HCT116 (cell line): ENCODE data around the gene OR2Y1. TPM values are rescaled to one million over a fixed set of nuclear protein-coding genes. Genes with fewer than 3 reads are reported as not detected.

Experiments used
- ATAC-seq: fragments of 200-7000 bp; cut with Tn5 transposase; 2 replicates; pipeline ENCODE4 v1.9.1; 2020; ENCODE audit warnings: mild to moderate bottlenecking, moderate library complexity
- BruUV-seq: library from RNA; stranded (reverse); fragments of 400-500 nt; replicated peaks from 2 replicates; lab custom pipeline; 2021; lab: Mats Ljungman, UMichigan
- CTCF ChIA-PET: fragments of 300-600 bp; sonication (Branson Sonifier 250); formaldehyde crosslinking; loops from one replicate; lab custom pipeline; 2021; ENCODE audit warnings: antibody characterized with exemption; lab: Charles Lee
- POLR2A ChIA-PET: fragments of 300-600, 350-600 bp; sonication (Branson Sonifier 250); formaldehyde crosslinking; loops from one replicate; lab custom pipeline; 2021; ENCODE audit warnings: antibody characterized with exemption; lab: Charles Lee
- RAD21 ChIA-PET, 2 experiments: fragments of 300-600 bp; sonication (Branson Sonifier 250); formaldehyde crosslinking; loops; one replicate each; lab custom pipeline; 2023; ENCODE audit warnings: low total read pairs in 2 of 2; ENCODE audit not compliant: uncharacterized antibody in 2 of 2, unreplicated experiment in 2 of 2, low non-redundant PET in 1 of 2; lab: Charles Lee
- DNase-seq: peaks from one replicate; pipeline ENCODE4 v3.0.0-alpha.2; 2010; ENCODE audit warnings: low read depth, low spot score
- H2AFZ ChIP-seq: fragments of 200-600 bp; shearing (Covaris generic), sonication (generic); 2 replicates; pipeline ENCODE4 v1.6.1; 2017; ENCODE audit warnings: low read depth, mixed run types, mixed read lengths, antibody characterized with exemption, low read length; ENCODE audit not compliant: poor library complexity, severe bottlenecking
- H3K27ac ChIP-seq: 2 replicates; pipeline ENCODE4 v1.5.1; 2012; ENCODE audit warnings: low read depth, low read length
- H3K27me3 ChIP-seq: fragments of 200-600 bp; sonication (generic); 2 replicates; pipeline ENCODE4 v1.6.1; 2016; ENCODE audit warnings: mixed run types, low read length, mixed read lengths; ENCODE audit not compliant: insufficient read depth
- H3K36me3 ChIP-seq, 2 experiments: fragments of 200-500 bp in 1 of 2; fragments of 200-600 bp in 1 of 2; sonication (Bioruptor generic) in 1 of 2; sonication (generic) in 1 of 2; 2 replicates each; pipeline versions ENCODE4 v1.5.1 to v1.6.1; 2014 to 2016; ENCODE audit warnings: low read length in 2 of 2, inconsistent platforms in 1 of 2, mixed read lengths in 1 of 2, mixed run types in 1 of 2; ENCODE audit not compliant: insufficient read depth in 2 of 2, control insufficient read depth in 1 of 2
- H3K4me1 ChIP-seq, 2 experiments: fragments of 200-600 bp in 1 of 2; sonication (generic) in 1 of 2; 2 replicates each; pipeline versions ENCODE4 v1.5.1 to v1.6.1; 2012 to 2017; ENCODE audit warnings: low read length in 2 of 2, inconsistent platforms in 1 of 2, mild to moderate bottlenecking in 1 of 2, mixed read lengths in 1 of 2, mixed run types in 1 of 2, moderate library complexity in 1 of 2; ENCODE audit not compliant: insufficient read depth in 2 of 2, control insufficient read depth in 1 of 2
- H3K4me2 ChIP-seq: fragments of 200-600 bp; sonication (generic); 2 replicates; pipeline ENCODE4 v1.6.1; 2017; ENCODE audit warnings: mixed run types, low read length, mixed read lengths
- H3K4me3 ChIP-seq, 2 experiments: fragments of 200-600 bp in 1 of 2; sonication (generic) in 1 of 2; replicated peaks in 1 of 2; 2 replicates each; pipeline ENCODE4 v1.5.1; 2011 to 2016; ENCODE audit warnings: low read length in 2 of 2, control low read depth in 1 of 2, low read depth in 1 of 2, mild to moderate bottlenecking in 1 of 2, mixed read lengths in 1 of 2, mixed run types in 1 of 2
- H3K79me2 ChIP-seq: fragments of 200-600 bp; sonication (generic); 2 replicates; pipeline ENCODE4 v1.6.1; 2017; ENCODE audit warnings: mild to moderate bottlenecking, mixed run types, low read length, moderate library complexity, mixed read lengths; ENCODE audit not compliant: insufficient read depth
- H3K9ac ChIP-seq: fragments of 200-600 bp; sonication (generic); 2 replicates; pipeline ENCODE4 v1.6.1; 2016; ENCODE audit warnings: low read length, mixed read lengths
- H3K9me2 ChIP-seq: fragments of 200-600 bp; sonication (generic), shearing (Covaris generic); 2 replicates; pipeline ENCODE4 v1.6.1; 2017; ENCODE audit warnings: mixed run types, mild to moderate bottlenecking, moderate library complexity; ENCODE audit not compliant: insufficient read depth
- H3K9me3 ChIP-seq, 2 experiments: fragments of 200-500 bp in 1 of 2; fragments of 200-600 bp in 1 of 2; sonication (Bioruptor generic) in 1 of 2; sonication (generic) in 1 of 2; 2 replicates each; pipeline ENCODE4 v1.6.1; 2014 to 2017; ENCODE audit warnings: low read length in 2 of 2, mixed read lengths in 2 of 2, inconsistent platforms in 1 of 2, low read depth in 1 of 2, mild to moderate bottlenecking in 1 of 2, mixed run types in 1 of 2, moderate library complexity in 1 of 2; ENCODE audit not compliant: control insufficient read depth in 1 of 2, insufficient read depth in 1 of 2
- H4K20me1 ChIP-seq: fragments of 200-600 bp; sonication (generic), shearing (Covaris generic); 2 replicates; pipeline ENCODE4 v1.6.1; 2017; ENCODE audit warnings: mixed run types, mild to moderate bottlenecking, moderate library complexity; ENCODE audit not compliant: insufficient read depth
- CBX3 ChIP-seq: IDR thresholded peaks from 2 replicates; pipeline ENCODE4 v1.6.1; 2012; ENCODE audit warnings: low read depth
- CEBPB ChIP-seq: IDR thresholded peaks from 2 replicates; pipeline ENCODE4 v1.6.1; 2012; ENCODE audit warnings: low read depth
- EGR1 ChIP-seq: IDR thresholded peaks from 2 replicates; pipeline ENCODE4 v1.6.1; 2012; ENCODE audit warnings: low read depth
- EZH2 ChIP-seq: fragments of 200-600 bp; sonication (generic); IDR thresholded peaks from 2 replicates; pipeline ENCODE4 v1.6.1; 2017; ENCODE audit warnings: antibody characterized with exemption, mixed run types
- FOSL1 ChIP-seq: IDR thresholded peaks from 2 replicates; pipeline ENCODE4 v1.6.1; 2012; ENCODE audit warnings: low read depth
- JUND ChIP-seq: IDR thresholded peaks from 2 replicates; pipeline ENCODE4 v1.6.1; 2012
- POLR2A ChIP-seq: IDR thresholded peaks from 2 replicates; pipeline ENCODE4 v1.7.0; 2011; ENCODE audit warnings: borderline replicate concordance; ENCODE audit not compliant: insufficient read depth, insufficient read length; ENCODE audit errors: extremely low read depth
- RAD21 ChIP-seq: IDR thresholded peaks from 2 replicates; pipeline ENCODE4 v1.6.1; 2012; ENCODE audit warnings: low read depth, mild to moderate bottlenecking
- YY1 ChIP-seq: IDR thresholded peaks from 2 replicates; pipeline ENCODE4 v1.6.1; 2011; ENCODE audit warnings: low read length, low read depth, moderate library complexity, mild to moderate bottlenecking; ENCODE audit not compliant: insufficient replicate concordance; ENCODE audit errors: extremely low read depth
- ZBTB33 ChIP-seq: IDR thresholded peaks from 2 replicates; pipeline ENCODE4 v1.6.1; 2011; ENCODE audit warnings: mild to moderate bottlenecking, low read length, moderate library complexity; ENCODE audit not compliant: insufficient replicate concordance; ENCODE audit errors: extremely low read depth
- ZFX ChIP-seq: fragments of 450-650 bp; IDR thresholded peaks from 2 replicates; pipeline ENCODE4 v1.6.1; 2017
- intact Hi-C: fragments of 100-400 bp; cut with micrococcal nuclease; formaldehyde crosslinking; loops from 2 replicates; pipeline ENCODE4 v1.10.0; 2022
- total RNA-seq: library from RNA; stranded (reverse); gene quantifications from one replicate; pipeline ENCODE4 v1.2.1, GENCODE V29; 2021; ENCODE audit not compliant: unreplicated experiment

Gene OR2Y1
- total RNA-seq, 1 experiment from 2014 or later: not detected

GRCh38 chr5:180739271-180739670 lies 587 bp downstream of the OR2Y1 start:
- no peaks in the 10 kb centered on the region for H4K20me1 ChIP-seq
- no peaks in the 10 kb centered on the region for H3K79me2 ChIP-seq
- H2AFZ ChIP-seq: no peak overlapping the region
- H3K9me3 ChIP-seq: no peaks in the 10 kb centered on the region
- H3K36me3 ChIP-seq: no peaks in the 10 kb centered on the region
- BruUV-seq: no TSS peak
- H3K4me3 ChIP-seq: no peak overlapping the region
- ChIA-PET CTCF (no interaction called here), POLR2A (no interaction called here), RAD21 (no interaction called here)
- intact Hi-C loops: no loop called here
- ATAC-seq: no peak
- no peak overlapping the region for H3K27ac ChIP-seq
- no peak overlapping the region for H3K9ac ChIP-seq
- no peaks in the 10 kb centered on the region for H3K9me2 ChIP-seq
- no peak overlapping the region for H3K4me2 ChIP-seq
- H3K4me1 ChIP-seq: no peaks in the 10 kb centered on the region
- no peak for DNase-seq
- H3K27me3 ChIP-seq: peaks cover 11% of the 10 kb centered on the region
- no peak for TF ChIP-seq ZFX
- TF ChIP-seq EGR1: no peak
- TF ChIP-seq EZH2: no peak
- no peak for TF ChIP-seq CEBPB
- TF ChIP-seq CBX3: no peak
- no peak for TF ChIP-seq JUND
- no peak for TF ChIP-seq RAD21
- TF ChIP-seq YY1: no peak
- TF ChIP-seq, all 23 proteins: peak for 0

GRCh38 chr5:180736536-180736935 lies 3.3 kb downstream of the OR2Y1 start:
- Histone ChIP-seq H3K79me2 (no peaks in the 10 kb centered on the region), H3K36me3 (no peaks in the 10 kb centered on the region), H3K9me2 (no peaks in the 10 kb centered on the region), H3K9me3 (no peaks in the 10 kb centered on the region), H3K4me3 (no peak overlapping the region), H3K27me3 (no peaks in the 10 kb centered on the region), H3K4me2 (no peak overlapping the region), H3K9ac (no peak overlapping the region), H2AFZ (no peak overlapping the region), H3K27ac (no peak overlapping the region), H3K4me1 (no peaks in the 10 kb centered on the region), H4K20me1 (no peaks in the 10 kb centered on the region)
- BruUV-seq: no TSS peak
- TF ChIP-seq ZBTB33 (no peak), POLR2A (no peak), FOSL1 (no peak)
- ChIA-PET RAD21 (no interaction called here), POLR2A (no interaction called here), CTCF (interaction anchor here (0.7 kb wide), 1 partner anchor 18 kb away, joined by 4 read pairs; no protein-coding TSS in a partner anchor)
- DNase-seq: no peak
- no peak for ATAC-seq
- intact Hi-C loops: no loop called here
